Neural cell (in vitro differentiated cells): ENCODE data around the gene PIGP. TPM values are rescaled to one million over a fixed set of nuclear protein-coding genes. Genes with fewer than 3 reads are reported as not detected.

Experiments
- H2AFZ ChIP-seq: fragments of 200-600, 300-800 bp; sonication (generic), shearing (Covaris generic); 2 replicates; pipeline ENCODE4 v1.6.0; 2014; ENCODE audit warnings: low read depth, mild to moderate bottlenecking, antibody characterized with exemption, low read length, moderate library complexity
- H3F3A ChIP-seq: fragments of 200-600 bp; shearing (Covaris generic); 2 replicates; pipeline ENCODE4 v1.6.1; 2016; ENCODE audit warnings: mild to moderate bottlenecking, moderate library complexity, mixed read lengths, antibody characterized with exemption, low read length; ENCODE audit not compliant: insufficient read depth, poor library complexity, severe bottlenecking
- H3K27ac ChIP-seq: fragments of 200-600, 300-800 bp; sonication (generic), shearing (Covaris generic); 2 replicates; pipeline ENCODE4 v1.5.1; 2014; ENCODE audit warnings: mild to moderate bottlenecking, low read length, moderate library complexity
- H3K27me3 ChIP-seq: fragments of 300-800, 200-600 bp; sonication (generic), shearing (Covaris generic); 2 replicates; pipeline ENCODE4 v1.6.0; 2014; ENCODE audit warnings: mild to moderate bottlenecking, low read depth, low read length, moderate library complexity; ENCODE audit not compliant: insufficient read depth
- H3K36me3 ChIP-seq: fragments of 300-800, 200-600 bp; sonication (generic), shearing (Covaris generic); 2 replicates; pipeline ENCODE4 v1.5.1; 2014; ENCODE audit warnings: mild to moderate bottlenecking, antibody characterized with exemption, low read length, moderate library complexity; ENCODE audit not compliant: insufficient read depth
- H3K4me2 ChIP-seq: fragments of 300-800, 200-600 bp; sonication (generic), shearing (Covaris generic); 2 replicates; pipeline ENCODE4 v1.6.0; 2014; ENCODE audit warnings: mild to moderate bottlenecking, low read length
- H3K4me3 ChIP-seq: fragments of 300-800, 200-600 bp; sonication (generic), shearing (Covaris generic); 2 replicates; pipeline ENCODE4 v1.5.1; 2014; ENCODE audit warnings: mild to moderate bottlenecking, low read length, moderate library complexity
- H3K79me2 ChIP-seq: fragments of 200-600 bp; shearing (Covaris generic); replicated peaks from 2 replicates; pipeline ENCODE4 v1.6.0; 2014; ENCODE audit warnings: mild to moderate bottlenecking, low read length, moderate library complexity; ENCODE audit not compliant: insufficient read depth
- H3K9ac ChIP-seq: fragments of 300-800, 200-600 bp; sonication (generic), shearing (Covaris generic); 2 replicates; pipeline ENCODE4 v1.6.1; 2016; ENCODE audit warnings: mild to moderate bottlenecking, low read length, mixed read lengths
- H3K9me2 ChIP-seq: fragments of 200-600 bp; shearing (Covaris generic); 2 replicates; pipeline ENCODE4 v1.6.1; 2016; ENCODE audit warnings: mild to moderate bottlenecking, low read length, mixed read lengths; ENCODE audit not compliant: insufficient read depth
- H3K9me3 ChIP-seq: fragments of 200-600, 300-800 bp; sonication (generic), shearing (Covaris generic); 2 replicates; pipeline ENCODE4 v1.6.1; 2016; ENCODE audit warnings: mild to moderate bottlenecking, mixed run types, low read length, moderate library complexity, mixed read lengths
- H4K20me1 ChIP-seq: fragments of 200-600 bp; shearing (Covaris generic); 2 replicates; pipeline ENCODE4 v1.6.1; 2016; ENCODE audit warnings: mild to moderate bottlenecking, mixed run types; ENCODE audit not compliant: insufficient read depth
- CTCF ChIP-seq: fragments of 450-650 bp; IDR thresholded peaks from 2 replicates; pipeline ENCODE4 v1.5.1; 2014; ENCODE audit warnings: antibody characterized with exemption, mild to moderate bottlenecking, moderate library complexity; ENCODE audit not compliant: poor library complexity, severe bottlenecking
- EP300 ChIP-seq: fragments of 450-650 bp; conservative IDR thresholded peaks from 2 replicates; pipeline ENCODE4 v1.6.1; 2014; ENCODE audit warnings: antibody characterized with exemption, mild to moderate bottlenecking, moderate library complexity; ENCODE audit not compliant: poor library complexity, severe bottlenecking
- EZH2 ChIP-seq: fragments of 200-600, 300-800 bp; shearing (Covaris generic), sonication (generic); IDR thresholded peaks from 2 replicates; pipeline ENCODE4 v1.6.1; 2014; ENCODE audit warnings: antibody characterized with exemption, low read length, borderline replicate concordance, mild to moderate bottlenecking; ENCODE audit not compliant: insufficient read depth, poor library complexity, severe bottlenecking
- MXI1 ChIP-seq: fragments of 450-650 bp; conservative IDR thresholded peaks from 2 replicates; pipeline ENCODE4 v1.6.1; 2014; ENCODE audit warnings: antibody characterized with exemption, mild to moderate bottlenecking; ENCODE audit not compliant: poor library complexity, severe bottlenecking
- POLR2AphosphoS5 ChIP-seq: IDR thresholded peaks from 2 replicates; pipeline ENCODE4 v1.6.1; 2012
- RAD21 ChIP-seq: fragments of 450-650 bp; conservative IDR thresholded peaks from 2 replicates; pipeline ENCODE4 v1.6.1; 2014; ENCODE audit warnings: antibody characterized with exemption, mild to moderate bottlenecking, moderate library complexity
- SMC3 ChIP-seq: fragments of 450-650 bp; conservative IDR thresholded peaks from 2 replicates; pipeline ENCODE4 v1.6.1; 2014; ENCODE audit warnings: antibody characterized with exemption, mild to moderate bottlenecking, moderate library complexity; ENCODE audit not compliant: poor library complexity
- TAF1 ChIP-seq: IDR thresholded peaks from 2 replicates; pipeline ENCODE4 v1.6.1; 2012; ENCODE audit warnings: low read depth
- polyA plus RNA-seq: library from polyadenylated mRNA; depleted of rRNA; stranded (reverse); fragments of >200 nt; gene quantifications from 2 replicates; pipeline ENCODE4 v1.2.3, GENCODE V29; 2014
- TF ChIP-seq, protein P1 (sequence below): IDR thresholded peaks from 2 replicates; pipeline ENCODE4 v1.6.1; 2012; ENCODE audit warnings: borderline replicate concordance

The PIGP gene
- polyA plus RNA-seq, 1 donor from 2014 or later = 38.5 TPM

GRCh38 chr21:37045556-37045955, 27.3 kb downstream of the PIGP start:
- H3K27me3 ChIP-seq = no peaks in the 10 kb centered on the region
- TF ChIP-seq, protein P1, sequence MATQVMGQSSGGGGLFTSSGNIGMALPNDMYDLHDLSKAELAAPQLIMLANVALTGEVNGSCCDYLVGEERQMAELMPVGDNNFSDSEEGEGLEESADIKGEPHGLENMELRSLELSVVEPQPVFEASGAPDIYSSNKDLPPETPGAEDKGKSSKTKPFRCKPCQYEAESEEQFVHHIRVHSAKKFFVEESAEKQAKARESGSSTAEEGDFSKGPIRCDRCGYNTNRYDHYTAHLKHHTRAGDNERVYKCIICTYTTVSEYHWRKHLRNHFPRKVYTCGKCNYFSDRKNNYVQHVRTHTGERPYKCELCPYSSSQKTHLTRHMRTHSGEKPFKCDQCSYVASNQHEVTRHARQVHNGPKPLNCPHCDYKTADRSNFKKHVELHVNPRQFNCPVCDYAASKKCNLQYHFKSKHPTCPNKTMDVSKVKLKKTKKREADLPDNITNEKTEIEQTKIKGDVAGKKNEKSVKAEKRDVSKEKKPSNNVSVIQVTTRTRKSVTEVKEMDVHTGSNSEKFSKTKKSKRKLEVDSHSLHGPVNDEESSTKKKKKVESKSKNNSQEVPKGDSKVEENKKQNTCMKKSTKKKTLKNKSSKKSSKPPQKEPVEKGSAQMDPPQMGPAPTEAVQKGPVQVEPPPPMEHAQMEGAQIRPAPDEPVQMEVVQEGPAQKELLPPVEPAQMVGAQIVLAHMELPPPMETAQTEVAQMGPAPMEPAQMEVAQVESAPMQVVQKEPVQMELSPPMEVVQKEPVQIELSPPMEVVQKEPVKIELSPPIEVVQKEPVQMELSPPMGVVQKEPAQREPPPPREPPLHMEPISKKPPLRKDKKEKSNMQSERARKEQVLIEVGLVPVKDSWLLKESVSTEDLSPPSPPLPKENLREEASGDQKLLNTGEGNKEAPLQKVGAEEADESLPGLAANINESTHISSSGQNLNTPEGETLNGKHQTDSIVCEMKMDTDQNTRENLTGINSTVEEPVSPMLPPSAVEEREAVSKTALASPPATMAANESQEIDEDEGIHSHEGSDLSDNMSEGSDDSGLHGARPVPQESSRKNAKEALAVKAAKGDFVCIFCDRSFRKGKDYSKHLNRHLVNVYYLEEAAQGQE = no peak
- TF ChIP-seq MXI1 (no peak), EZH2 (no peak), CTCF (no peak), RAD21 (no peak), EP300 (no peak), SMC3 (no peak), TAF1 (no peak), POLR2AphosphoS5 (no peak)
- no peak overlapping the region for H2AFZ ChIP-seq
- H3K4me3 ChIP-seq = no peak overlapping the region
- no peak overlapping the region for H3K4me2 ChIP-seq
- no peaks in the 10 kb centered on the region for H3K9me2 ChIP-seq
- no peak overlapping the region for H3K9ac ChIP-seq
- H4K20me1 ChIP-seq = no peaks in the 10 kb centered on the region
- no peaks in the 10 kb centered on the region for H3K36me3 ChIP-seq
- H3F3A ChIP-seq = no peaks in the 10 kb centered on the region
- no peak overlapping the region for H3K27ac ChIP-seq
- no peaks in the 10 kb centered on the region for H3K9me3 ChIP-seq
- H3K79me2 ChIP-seq = no peaks in the 10 kb centered on the region

DNA sequence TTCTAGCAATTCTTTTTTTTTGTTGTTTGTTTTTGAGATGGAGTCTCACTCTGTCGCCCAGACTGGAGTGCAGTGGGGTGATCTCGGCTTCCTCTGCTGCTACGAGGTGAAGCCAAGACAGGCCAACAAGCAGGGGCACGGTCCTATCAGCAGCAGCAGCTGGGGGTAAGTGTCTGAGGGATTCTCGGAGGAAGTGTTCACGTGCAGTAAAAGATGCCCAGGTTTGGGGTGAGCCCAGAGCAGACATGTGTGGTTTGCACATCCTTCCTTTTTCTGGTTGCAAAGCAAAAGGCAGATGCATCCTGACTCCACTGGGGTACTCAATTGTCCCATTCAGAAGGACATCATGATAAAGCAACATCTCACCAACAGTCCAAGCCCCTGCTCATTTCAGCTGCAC, 27.7 kb downstream of the PIGP start:
- H3F3A ChIP-seq = no peaks in the 10 kb centered on the region

More for the DNA sequence above, 27.7 kb downstream of the PIGP start:
- Histone ChIP-seq H2AFZ (no peak overlapping the region), H3K27me3 (no peaks in the 10 kb centered on the region), H3K9me2 (no peaks in the 10 kb centered on the region), H3K4me2 (no peak overlapping the region), H3K9me3 (no peaks in the 10 kb centered on the region), H3K9ac (no peak overlapping the region), H3K27ac (no peak overlapping the region), H3K4me3 (no peak overlapping the region), H3K36me3 (no peaks in the 10 kb centered on the region), H3K79me2 (no peaks in the 10 kb centered on the region), H4K20me1 (no peaks in the 10 kb centered on the region)
- TF ChIP-seq SMC3 (no peak), EZH2 (no peak), MXI1 (no peak), POLR2AphosphoS5 (no peak), CTCF (no peak), TAF1 (no peak)
- TF ChIP-seq, protein P1 = no peak
